Loucy (cell line): Measurements from ENCODE around the gene DNAJB9.

Experiments
- H2AFZ ChIP-seq: fragments of 200-600 bp; sonication (generic); 2 replicates; pipeline ENCODE4 v1.6.0; 2016; ENCODE audit warnings: antibody characterized with exemption, mild to moderate bottlenecking, low read length, moderate library complexity
- H3F3A ChIP-seq: fragments of 200-600 bp; 2 replicates; pipeline ENCODE4 v1.6.0; 2016; ENCODE audit warnings: antibody characterized with exemption, low read depth, mild to moderate bottlenecking
- H3K27me3 ChIP-seq: fragments of 200-600 bp; sonication (generic); 2 replicates; pipeline ENCODE4 v1.6.1; 2014; ENCODE audit warnings: low read length, mild to moderate bottlenecking; ENCODE audit not compliant: insufficient read depth, poor library complexity, severe bottlenecking
- H3K36me3 ChIP-seq: fragments of 200-600 bp; sonication (generic); 2 replicates; pipeline ENCODE4 v1.6.1; 2016; ENCODE audit warnings: low read length; ENCODE audit not compliant: insufficient read depth
- H3K4me1 ChIP-seq: fragments of 200-600 bp; sonication (generic); 2 replicates; pipeline ENCODE4 v1.5.1; 2014; ENCODE audit warnings: low read length, mild to moderate bottlenecking; ENCODE audit not compliant: insufficient read depth, poor library complexity, severe bottlenecking
- H3K4me2 ChIP-seq: fragments of 200-600 bp; sonication (generic); 2 replicates; pipeline ENCODE4 v1.6.0; 2014; ENCODE audit warnings: antibody characterized with exemption, low read length, low read depth, mild to moderate bottlenecking; ENCODE audit not compliant: poor library complexity, severe bottlenecking
- H3K4me3 ChIP-seq: fragments of 200-600 bp; sonication (generic); 2 replicates; pipeline ENCODE4 v1.5.1; 2014; ENCODE audit warnings: low read length, mild to moderate bottlenecking, mixed read lengths; ENCODE audit not compliant: poor library complexity, severe bottlenecking
- H3K79me2 ChIP-seq: fragments of 200-600 bp; sonication (generic); 2 replicates; pipeline ENCODE4 v1.6.1; 2014; ENCODE audit warnings: low read length; ENCODE audit not compliant: insufficient read depth
- H3K9ac ChIP-seq: fragments of 200-600 bp; sonication (generic); 2 replicates; pipeline ENCODE4 v1.6.0; 2014; ENCODE audit warnings: mild to moderate bottlenecking, low read depth, low read length, moderate library complexity; ENCODE audit not compliant: poor library complexity, severe bottlenecking
- H3K9me2 ChIP-seq: fragments of 200-600 bp; sonication (generic); replicated peaks from 2 replicates; pipeline ENCODE4 v1.6.1; 2016; ENCODE audit warnings: low read depth, low read length, mixed read lengths
- H3K9me3 ChIP-seq: fragments of 200-600 bp; sonication (generic); 2 replicates; pipeline ENCODE4 v1.6.1; 2014; ENCODE audit warnings: mild to moderate bottlenecking, antibody characterized with exemption, low read length, low read depth; ENCODE audit not compliant: insufficient read depth
- H4K20me1 ChIP-seq: fragments of 200-600 bp; sonication (generic); 2 replicates; pipeline ENCODE4 v1.6.0; 2014; ENCODE audit warnings: antibody characterized with exemption, low read length, mild to moderate bottlenecking; ENCODE audit not compliant: insufficient read depth, poor library complexity, severe bottlenecking
- CTCF ChIP-seq: fragments of 200-600 bp; sonication (generic); conservative IDR thresholded peaks from 2 replicates; pipeline ENCODE4 v1.5.1; 2014; ENCODE audit warnings: mild to moderate bottlenecking, antibody characterized with exemption, low read length
- EZH2phosphoT487 ChIP-seq: fragments of 200-600 bp; IDR thresholded peaks from 2 replicates; pipeline ENCODE4 v1.6.1; 2018; ENCODE audit warnings: antibody characterized with exemption, mild to moderate bottlenecking, moderate library complexity, borderline replicate concordance

Gene DNAJB9

GRCh38 chr7:108584211-108584610, 14.5 kb downstream of the DNAJB9 start:
- H3K4me1 ChIP-seq, result no peaks in the 10 kb centered on the region
- peaks cover under 1% of the 10 kb centered on the region; the same call in 1 of the 2 replicates for H3K36me3 ChIP-seq
- no peaks in the 10 kb centered on the region for H4K20me1 ChIP-seq
- H3K9me2 ChIP-seq, result no peaks in the 10 kb centered on the region
- TF ChIP-seq CTCF (no peak), EZH2phosphoT487 (no peak)
- no peak overlapping the region for H3K4me2 ChIP-seq
- no peaks in the 10 kb centered on the region for H3F3A ChIP-seq
- peaks cover 6% of the 10 kb centered on the region; the same call in 1 of the 2 replicates for H3K9me3 ChIP-seq
- no peak overlapping the region for H2AFZ ChIP-seq
- no peak overlapping the region for H3K9ac ChIP-seq
- H3K79me2 ChIP-seq, result no peaks in the 10 kb centered on the region
- H3K4me3 ChIP-seq, result no peak overlapping the region
- no peaks in the 10 kb centered on the region for H3K27me3 ChIP-seq

- Histone ChIP-seq H3K9me3 (no peaks in the 10 kb centered on the region), H3K9me2 (no peaks in the 10 kb centered on the region), H3K79me2 (no peaks in the 10 kb centered on the region), H3F3A (no peaks in the 10 kb centered on the region), H3K9ac (no peak overlapping the region), H3K27me3 (no peaks in the 10 kb centered on the region), H3K4me1 (no peaks in the 10 kb centered on the region), H2AFZ (no peak overlapping the region), H4K20me1 (no peaks in the 10 kb centered on the region), H3K4me3 (no peak overlapping the region), H3K4me2 (no peak overlapping the region), H3K36me3 (no peaks in the 10 kb centered on the region)
- no peak for TF ChIP-seq EZH2phosphoT487
- TF ChIP-seq CTCF, result no peak
These were observed 16.2 kb downstream of the DNAJB9 start for GRCh38 chr7:108585843-108586242.

GRCh38 chr7:108586274-108586710, 16.6 kb downstream of the DNAJB9 start:
- Histone ChIP-seq H3K27me3 (no peaks in the 10 kb centered on the region), H3K4me2 (no peak overlapping the region), H3K36me3 (no peaks in the 10 kb centered on the region), H3K79me2 (no peaks in the 10 kb centered on the region), H4K20me1 (no peaks in the 10 kb centered on the region), H3K4me1 (no peaks in the 10 kb centered on the region), H3K9me2 (no peaks in the 10 kb centered on the region), H3K9me3 (no peaks in the 10 kb centered on the region), H3K9ac (no peak overlapping the region), H2AFZ (no peak overlapping the region), H3K4me3 (no peak overlapping the region), H3F3A (no peaks in the 10 kb centered on the region)
- TF ChIP-seq CTCF (no peak), EZH2phosphoT487 (no peak)
